Breast epithelium (tissue), 3 donors: Measurements from ENCODE around the gene KCNH1.

Experiments used
- CTCF ChIP-seq, 3 donors: fragments of 450-650 bp; IDR thresholded peaks; one replicate each; pipeline ENCODE4 v1.5.1; 2016 to 2017; ENCODE audit warnings: antibody characterized with exemption in 3 of 3, mild to moderate bottlenecking in 3 of 3, moderate library complexity in 3 of 3
- POLR2AphosphoS5 ChIP-seq, 3 donors: sonication (generic); formaldehyde crosslinking; IDR thresholded peaks; one replicate each; pipeline ENCODE4 v1.6.1; 2017; ENCODE audit warnings: antibody characterized with exemption in 3 of 3

- TF ChIP-seq CTCF (IDR thresholded peaks at IDR 0.05) = no peak
- no peak for TF ChIP-seq POLR2AphosphoS5 (IDR thresholded peaks at IDR 0.05)
These were observed 7.3 kb downstream of the KCNH1 start for GRCh38 chr1:211126622-211127021.
